RWPE2 (cell line): ENCODE measurements around the gene AXIN2.

Source experiments
- ATAC-seq: fragments of 200-7000 bp; cut with Tn5 transposase; 3 replicates; pipeline ENCODE4 v1.9.1; 2021; ENCODE audit warnings: low read depth
- DNase-seq: peaks from one replicate; pipeline ENCODE4 v3.0.0-alpha.2; 2020; ENCODE audit warnings: low spot score
- H3K27ac ChIP-seq: fragments of 450-650 bp; 2 replicates; pipeline ENCODE4 v1.5.1; 2017; ENCODE audit warnings: mild to moderate bottlenecking; ENCODE audit not compliant: poor library complexity, severe bottlenecking
- H3K27me3 ChIP-seq: fragments of 250-450 bp; sonication (Bioruptor Pico); 2 replicates; pipeline ENCODE4 v1.5.1; 2021; ENCODE audit warnings: mild to moderate bottlenecking, moderate library complexity; ENCODE audit not compliant: insufficient read depth, poor library complexity, severe bottlenecking
- H3K36me3 ChIP-seq: fragments of 250-450 bp; sonication (Bioruptor Pico); 2 replicates; pipeline ENCODE4 v1.5.1; 2020; ENCODE audit warnings: low read depth, mild to moderate bottlenecking, moderate library complexity
- H3K4me1 ChIP-seq: fragments of 250-450 bp; sonication (Bioruptor Pico); 2 replicates; pipeline ENCODE4 v1.5.1; 2021; ENCODE audit warnings: mild to moderate bottlenecking, moderate library complexity; ENCODE audit not compliant: insufficient read depth, poor library complexity, severe bottlenecking
- H3K4me3 ChIP-seq: fragments of 250-450 bp; sonication (Bioruptor Pico); 2 replicates; pipeline ENCODE4 v1.5.1; 2021; ENCODE audit warnings: mild to moderate bottlenecking, moderate library complexity; ENCODE audit not compliant: severe bottlenecking
- H3K9me3 ChIP-seq: fragments of 250-450 bp; sonication (Bioruptor Pico); 2 replicates; pipeline ENCODE4 v1.5.1; 2021; ENCODE audit warnings: mild to moderate bottlenecking, moderate library complexity; ENCODE audit not compliant: severe bottlenecking
- CTCF ChIP-seq: fragments of 450-650 bp; IDR thresholded peaks from one replicate; pipeline ENCODE4 v1.5.1; 2017; ENCODE audit warnings: mild to moderate bottlenecking, moderate library complexity; ENCODE audit not compliant: poor library complexity, severe bottlenecking

Gene AXIN2

GRCh38 chr17:65556014-65556909 is 5.2 kb downstream of the AXIN2 start:
- peak; percentile 45; the same call in 2 of the 3 replicates for ATAC-seq
- no peak overlapping the region for H3K4me3 ChIP-seq
- peak; percentile 75 for TF ChIP-seq CTCF
- no peaks in the 10 kb centered on the region for H3K4me1 ChIP-seq
- no peaks in the 10 kb centered on the region for H3K36me3 ChIP-seq
- H3K9me3 ChIP-seq, result no peaks in the 10 kb centered on the region
- no peak for DNase-seq
- H3K27ac ChIP-seq, result no peak overlapping the region
- peaks cover 45% of the 10 kb centered on the region for H3K27me3 ChIP-seq

- TF ChIP-seq CTCF, result no peak
- no peaks in the 10 kb centered on the region for H3K36me3 ChIP-seq
- H3K27ac ChIP-seq, result no peak overlapping the region
- H3K4me3 ChIP-seq, result no peak overlapping the region
- ATAC-seq (no peak), DNase-seq (no peak)
- no peaks in the 10 kb centered on the region for H3K9me3 ChIP-seq
- H3K4me1 ChIP-seq, result no peaks in the 10 kb centered on the region
- peaks cover 38% of the 10 kb centered on the region for H3K27me3 ChIP-seq
These were observed 6.8 kb downstream of the AXIN2 start for GRCh38 chr17:65554553-65555223.

- H3K4me1 ChIP-seq, result no peaks in the 10 kb centered on the region
- no peaks in the 10 kb centered on the region for H3K9me3 ChIP-seq
- DNase-seq (no peak), ATAC-seq (no peak)
- H3K27me3 ChIP-seq, result peaks cover 30% of the 10 kb centered on the region
- H3K27ac ChIP-seq, result no peak overlapping the region
- no peaks in the 10 kb centered on the region for H3K36me3 ChIP-seq
- no peak overlapping the region for H3K4me3 ChIP-seq
- no peak for TF ChIP-seq CTCF
These were observed 7.5 kb downstream of the AXIN2 start for GRCh38 chr17:65553646-65554552.

GRCh38 chr17:65553009-65553645 is 8.3 kb downstream of the AXIN2 start:
- H3K4me3 ChIP-seq, result no peak overlapping the region
- no peaks in the 10 kb centered on the region for H3K36me3 ChIP-seq
- ATAC-seq (no peak), DNase-seq (no peak)
- TF ChIP-seq CTCF, result no peak
- no peak overlapping the region for H3K27ac ChIP-seq
- H3K4me1 ChIP-seq, result no peaks in the 10 kb centered on the region
- H3K9me3 ChIP-seq, result no peaks in the 10 kb centered on the region
- H3K27me3 ChIP-seq, result peaks cover 23% of the 10 kb centered on the region
